Peyer's patch (tissue), 4 donors: Measurements from ENCODE around the gene DNAH8.

Experiments
- POLR2A ChIP-seq, 2 donors: fragments of 450-650 bp; IDR thresholded peaks; one replicate each; pipeline ENCODE4 v1.5.1; 2017; ENCODE audit warnings: antibody characterized with exemption in 2 of 2, mild to moderate bottlenecking in 2 of 2, moderate library complexity in 2 of 2
- TF ChIP-seq, protein P1 (sequence below), 6 experiments: fragments of 450-650 bp in 4 of 6; fragments of 200-600 bp in 2 of 6; sonication (generic) in 1 of 6; IDR thresholded peaks; one replicate each; pipeline ENCODE4 v1.5.1; 2017 to 2019; ENCODE audit warnings: antibody characterized with exemption in 6 of 6, mild to moderate bottlenecking in 3 of 6, moderate library complexity in 1 of 6

DNA sequence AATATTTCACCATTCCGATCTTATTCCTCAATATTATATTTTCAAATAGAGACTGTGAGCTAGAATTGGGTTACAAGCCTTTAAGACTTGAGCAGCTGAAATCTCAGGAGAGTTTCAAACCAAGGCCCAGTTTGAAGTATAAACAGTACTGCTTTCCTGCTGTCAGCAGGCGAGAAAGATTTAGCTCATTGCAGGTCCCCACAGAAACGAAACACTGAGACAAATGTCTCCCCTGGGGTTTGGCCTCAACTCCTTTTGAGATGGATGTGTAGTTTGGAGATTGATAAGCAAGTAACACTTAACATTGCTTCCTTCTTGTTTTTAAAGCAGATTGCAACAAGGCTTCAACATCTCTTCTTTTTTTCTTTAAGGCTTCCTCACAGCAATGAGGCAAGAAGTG lies 311.1 kb downstream of the DNAH8 start:
- TF ChIP-seq, protein P1, sequence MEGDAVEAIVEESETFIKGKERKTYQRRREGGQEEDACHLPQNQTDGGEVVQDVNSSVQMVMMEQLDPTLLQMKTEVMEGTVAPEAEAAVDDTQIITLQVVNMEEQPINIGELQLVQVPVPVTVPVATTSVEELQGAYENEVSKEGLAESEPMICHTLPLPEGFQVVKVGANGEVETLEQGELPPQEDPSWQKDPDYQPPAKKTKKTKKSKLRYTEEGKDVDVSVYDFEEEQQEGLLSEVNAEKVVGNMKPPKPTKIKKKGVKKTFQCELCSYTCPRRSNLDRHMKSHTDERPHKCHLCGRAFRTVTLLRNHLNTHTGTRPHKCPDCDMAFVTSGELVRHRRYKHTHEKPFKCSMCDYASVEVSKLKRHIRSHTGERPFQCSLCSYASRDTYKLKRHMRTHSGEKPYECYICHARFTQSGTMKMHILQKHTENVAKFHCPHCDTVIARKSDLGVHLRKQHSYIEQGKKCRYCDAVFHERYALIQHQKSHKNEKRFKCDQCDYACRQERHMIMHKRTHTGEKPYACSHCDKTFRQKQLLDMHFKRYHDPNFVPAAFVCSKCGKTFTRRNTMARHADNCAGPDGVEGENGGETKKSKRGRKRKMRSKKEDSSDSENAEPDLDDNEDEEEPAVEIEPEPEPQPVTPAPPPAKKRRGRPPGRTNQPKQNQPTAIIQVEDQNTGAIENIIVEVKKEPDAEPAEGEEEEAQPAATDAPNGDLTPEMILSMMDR (IDR thresholded peaks at IDR 0.05), result no peak
- no peak for TF ChIP-seq POLR2A (IDR thresholded peaks at IDR 0.05)
